ENCODE results near the gene PPP4R4. TPM values are rescaled to one million over a fixed set of nuclear protein-coding genes. Genes with fewer than 3 reads are reported as not detected.
"Not testable (repeated sequence)": the region's sequence is repeated elsewhere in the genome, so short reads cannot be mapped to it uniquely, and the experiment has no call there.

Gene PPP4R4
- total RNA-seq, 1 experiment from 2014 or later, result 1.1 TPM

DNA sequence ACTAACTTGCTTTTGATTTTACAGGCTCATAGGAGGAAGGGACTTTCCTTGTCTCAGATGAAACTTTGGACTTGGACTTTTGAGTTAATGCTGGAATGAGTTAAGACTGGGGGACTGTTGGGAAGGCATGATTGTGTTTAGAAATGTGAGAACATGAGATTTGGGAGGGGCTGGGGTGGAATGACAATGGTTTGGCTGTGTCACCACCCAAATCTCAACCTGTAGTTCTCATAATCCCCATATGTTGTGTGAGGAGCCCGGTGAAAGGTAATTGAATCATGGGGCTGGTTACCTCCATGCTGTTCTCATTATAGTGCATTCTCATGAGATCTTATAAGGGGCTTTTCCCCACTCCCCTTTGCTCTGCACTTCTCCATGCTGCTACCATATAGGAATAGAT lies 18.0 kb upstream of the PPP4R4 start:
- DNase-seq (ENCODE audit: low read depth, low spot score); CTCF ChIA-PET; H3K36me3 ChIP-seq (ENCODE audit: control insufficient read depth, insufficient read depth, low read length); in situ Hi-C loops (cut with HindIII; ENCODE audit: low pct_unique_long_range_greater_than_20kb, low sequenced_read_pairs); H3K27ac ChIP-seq (ENCODE audit: low read length); BruUV-seq (replicated peaks); intact Hi-C loops (cut with micrococcal nuclease; ENCODE audit: unreplicated experiment); POLR2A ChIA-PET; H3K4me1 ChIP-seq (ENCODE audit: control insufficient read depth, insufficient read depth, low read length); H3K4me3 ChIP-seq (ENCODE audit: low read depth in 2 of 2, low read length in 2 of 2); H3K27me3 ChIP-seq (ENCODE audit: control insufficient read depth, insufficient read depth, low read length); H3K9me3 ChIP-seq (ENCODE audit: control insufficient read depth, insufficient read depth, low read depth, low read length); ATAC-seq: not testable (repeated sequence)

DNA sequence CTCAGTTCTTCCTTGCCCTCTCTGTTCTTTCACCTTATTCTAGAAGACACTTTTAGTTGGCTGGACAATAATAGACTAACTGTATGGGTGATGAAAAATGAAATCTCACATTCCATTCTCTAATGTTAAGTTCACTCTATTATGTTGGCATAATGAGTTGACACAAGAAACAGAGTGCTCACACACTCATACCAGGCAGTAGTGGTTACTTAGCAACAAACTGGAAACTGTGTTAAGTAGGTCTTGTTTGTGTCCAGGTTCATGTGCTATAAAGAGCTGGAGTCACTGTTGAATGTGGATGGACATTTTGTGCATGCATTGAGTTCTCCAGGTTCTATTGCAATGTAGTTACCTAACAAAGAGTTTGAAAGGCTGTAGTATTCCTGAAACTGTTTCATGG lies 16.9 kb upstream of the PPP4R4 start:
- H3K4me1 ChIP-seq (ENCODE audit: control insufficient read depth, insufficient read depth, low read length), result no peaks in the 10 kb centered on the region
- H3K9me3 ChIP-seq (ENCODE audit: control insufficient read depth, insufficient read depth, low read depth, low read length), result no peaks in the 10 kb centered on the region
- CTCF ChIA-PET, result interaction anchor here (1.0 kb wide), 1 partner anchor 34 kb away, joined by 3 read pairs; no protein-coding TSS in a partner anchor
- intact Hi-C loops (cut with micrococcal nuclease; ENCODE audit: unreplicated experiment) (no loop called here), in situ Hi-C loops (cut with HindIII; ENCODE audit: low pct_unique_long_range_greater_than_20kb, low sequenced_read_pairs) (no loop called here)
- TF ChIP-seq SIN3A (IDR thresholded peaks at IDR 0.05; ENCODE audit: borderline replicate concordance, insufficient read depth, low read depth, low read length), result no peak
- TF ChIP-seq POLR2AphosphoS5 (IDR thresholded peaks at IDR 0.05; ENCODE audit: low read depth, low read length), result no peak
- no peak for TF ChIP-seq CTCF (IDR thresholded peaks at IDR 0.05)
- TF ChIP-seq, protein P1, sequence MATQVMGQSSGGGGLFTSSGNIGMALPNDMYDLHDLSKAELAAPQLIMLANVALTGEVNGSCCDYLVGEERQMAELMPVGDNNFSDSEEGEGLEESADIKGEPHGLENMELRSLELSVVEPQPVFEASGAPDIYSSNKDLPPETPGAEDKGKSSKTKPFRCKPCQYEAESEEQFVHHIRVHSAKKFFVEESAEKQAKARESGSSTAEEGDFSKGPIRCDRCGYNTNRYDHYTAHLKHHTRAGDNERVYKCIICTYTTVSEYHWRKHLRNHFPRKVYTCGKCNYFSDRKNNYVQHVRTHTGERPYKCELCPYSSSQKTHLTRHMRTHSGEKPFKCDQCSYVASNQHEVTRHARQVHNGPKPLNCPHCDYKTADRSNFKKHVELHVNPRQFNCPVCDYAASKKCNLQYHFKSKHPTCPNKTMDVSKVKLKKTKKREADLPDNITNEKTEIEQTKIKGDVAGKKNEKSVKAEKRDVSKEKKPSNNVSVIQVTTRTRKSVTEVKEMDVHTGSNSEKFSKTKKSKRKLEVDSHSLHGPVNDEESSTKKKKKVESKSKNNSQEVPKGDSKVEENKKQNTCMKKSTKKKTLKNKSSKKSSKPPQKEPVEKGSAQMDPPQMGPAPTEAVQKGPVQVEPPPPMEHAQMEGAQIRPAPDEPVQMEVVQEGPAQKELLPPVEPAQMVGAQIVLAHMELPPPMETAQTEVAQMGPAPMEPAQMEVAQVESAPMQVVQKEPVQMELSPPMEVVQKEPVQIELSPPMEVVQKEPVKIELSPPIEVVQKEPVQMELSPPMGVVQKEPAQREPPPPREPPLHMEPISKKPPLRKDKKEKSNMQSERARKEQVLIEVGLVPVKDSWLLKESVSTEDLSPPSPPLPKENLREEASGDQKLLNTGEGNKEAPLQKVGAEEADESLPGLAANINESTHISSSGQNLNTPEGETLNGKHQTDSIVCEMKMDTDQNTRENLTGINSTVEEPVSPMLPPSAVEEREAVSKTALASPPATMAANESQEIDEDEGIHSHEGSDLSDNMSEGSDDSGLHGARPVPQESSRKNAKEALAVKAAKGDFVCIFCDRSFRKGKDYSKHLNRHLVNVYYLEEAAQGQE (IDR thresholded peaks at IDR 0.05; ENCODE audit: insufficient read depth in 1 of 2, low read depth in 2 of 2, low read length in 1 of 2), result no peak
- TF ChIP-seq TCF7L2 (IDR thresholded peaks at IDR 0.05; ENCODE audit: low read depth, low read length), result no peak
- H3K36me3 ChIP-seq (ENCODE audit: control insufficient read depth, insufficient read depth, low read length), result no peaks in the 10 kb centered on the region
- no peak overlapping the region for H3K4me3 ChIP-seq (ENCODE audit: low read depth in 2 of 2, low read length in 2 of 2)
- DNase-seq (ENCODE audit: low read depth, low spot score) (no peak), ATAC-seq (no peak)
- POLR2A ChIA-PET, result no interaction called here
- no TSS peak for BruUV-seq (replicated peaks)
- peaks cover 4% of the 10 kb centered on the region; the same call in 1 of the 2 replicates for H3K27me3 ChIP-seq (ENCODE audit: control insufficient read depth, insufficient read depth, low read length)
- no peak overlapping the region for H3K27ac ChIP-seq (ENCODE audit: low read length)

GRCh38 chr14:94158239-94158883 lies 15.8 kb upstream of the PPP4R4 start:
- Histone ChIP-seq H3K27me3 (ENCODE audit: control insufficient read depth, insufficient read depth, low read length) (peaks cover 4% of the 10 kb centered on the region; the same call in 1 of the 2 replicates), H3K27ac (ENCODE audit: low read length) (no peak overlapping the region), H3K36me3 (ENCODE audit: control insufficient read depth, insufficient read depth, low read length) (no peaks in the 10 kb centered on the region), H3K9me3 (ENCODE audit: control insufficient read depth, insufficient read depth, low read depth, low read length) (no peaks in the 10 kb centered on the region), H3K4me1 (ENCODE audit: control insufficient read depth, insufficient read depth, low read length) (no peaks in the 10 kb centered on the region), H3K4me3 (ENCODE audit: low read depth in 2 of 2, low read length in 2 of 2) (no peak overlapping the region)
- ChIA-PET CTCF (no interaction called here), POLR2A (no interaction called here)
- in situ Hi-C loops (cut with HindIII; ENCODE audit: low pct_unique_long_range_greater_than_20kb, low sequenced_read_pairs) (no loop called here), intact Hi-C loops (cut with micrococcal nuclease; ENCODE audit: unreplicated experiment) (no loop called here)
- ATAC-seq (no peak), DNase-seq (ENCODE audit: low read depth, low spot score) (no peak)
- TF ChIP-seq SIN3A (IDR thresholded peaks at IDR 0.05; ENCODE audit: borderline replicate concordance, insufficient read depth, low read depth, low read length), result no peak
- TF ChIP-seq, protein P1 (IDR thresholded peaks at IDR 0.05; ENCODE audit: insufficient read depth in 1 of 2, low read depth in 2 of 2, low read length in 1 of 2), result no peak
- TF ChIP-seq CTCF (IDR thresholded peaks at IDR 0.05), result no peak
- no peak for TF ChIP-seq TCF7L2 (IDR thresholded peaks at IDR 0.05; ENCODE audit: low read depth, low read length)
- no peak for TF ChIP-seq POLR2AphosphoS5 (IDR thresholded peaks at IDR 0.05; ENCODE audit: low read depth, low read length)
- BruUV-seq (replicated peaks), result no TSS peak
